Measurements from ENCODE around the gene HOXB5.

DNA sequence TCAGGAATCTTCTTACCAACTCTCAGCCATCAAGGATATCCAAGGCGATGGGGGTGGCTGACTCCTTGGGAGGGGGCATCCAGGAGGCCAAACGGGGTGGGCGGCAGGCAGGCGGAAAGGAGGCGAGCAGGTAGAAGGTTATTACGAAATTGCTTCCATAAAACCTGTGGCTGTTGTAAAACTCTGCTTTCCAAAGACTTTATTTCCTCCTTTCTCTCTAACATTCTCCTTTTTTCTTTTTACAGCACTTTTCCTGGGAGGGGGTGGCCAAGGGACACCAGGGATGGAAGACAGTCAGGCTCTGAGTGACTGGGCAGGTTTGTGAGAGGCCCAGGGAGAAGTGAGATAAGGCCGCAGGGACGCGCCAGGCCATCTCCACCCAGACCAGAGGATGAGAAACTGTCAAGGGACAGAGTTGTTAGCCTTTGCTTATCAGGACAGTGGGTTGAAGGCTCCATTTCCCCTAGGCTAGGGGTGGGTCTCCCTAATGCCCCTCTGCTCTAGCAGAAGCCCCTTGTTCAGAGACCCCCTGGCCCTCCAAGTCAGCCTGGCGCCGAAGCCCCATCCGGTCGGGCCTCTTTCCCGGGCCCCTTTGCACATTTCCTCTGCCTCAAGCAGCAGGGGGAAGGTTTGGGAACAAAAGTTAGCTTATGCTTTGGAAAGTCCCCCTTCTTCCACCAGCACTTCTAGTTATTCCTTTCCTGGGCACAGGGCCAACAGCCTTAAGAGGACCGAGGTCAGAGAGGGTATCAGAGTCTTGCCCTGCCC lies 37.5 kb upstream of the HOXB5 start:
- TF ChIP-seq CTCF (IDR thresholded peaks at IDR 0.05 in 2 of 3, conservative IDR thresholded peaks at IDR 0.05 in 1 of 3; ENCODE audit: borderline replicate concordance in 1 of 3, insufficient read depth in 1 of 3, low read depth in 2 of 3, low read length in 2 of 3) = no peak
- TF ChIP-seq ZNF274 (IDR thresholded peaks at IDR 0.05; ENCODE audit: low read depth, low read length) = no peak
- TF ChIP-seq POLR2A (IDR thresholded peaks at IDR 0.05; ENCODE audit: borderline replicate concordance, extremely low read depth, insufficient read depth, insufficient read length) = no peak
- no peak for TF ChIP-seq RAD21 (IDR thresholded peaks at IDR 0.05; ENCODE audit: low read depth)
- TF ChIP-seq SRF (IDR thresholded peaks at IDR 0.05; ENCODE audit: low read depth) = no peak
- no peak for TF ChIP-seq EZH2phosphoT487 (IDR thresholded peaks at IDR 0.05; ENCODE audit: borderline replicate concordance)
- no peak for TF ChIP-seq ELF1 (IDR thresholded peaks at IDR 0.05; ENCODE audit: borderline replicate concordance, low read depth)
- TF ChIP-seq EZH2 (IDR thresholded peaks at IDR 0.05) = no peak
- no peak for TF ChIP-seq SP1 (IDR thresholded peaks at IDR 0.05; ENCODE audit: low read depth)
- TF ChIP-seq SIN3A (IDR thresholded peaks at IDR 0.05; ENCODE audit: low read depth) = no peak
- TF ChIP-seq, protein P1, sequence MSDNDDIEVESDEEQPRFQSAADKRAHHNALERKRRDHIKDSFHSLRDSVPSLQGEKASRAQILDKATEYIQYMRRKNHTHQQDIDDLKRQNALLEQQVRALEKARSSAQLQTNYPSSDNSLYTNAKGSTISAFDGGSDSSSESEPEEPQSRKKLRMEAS (IDR thresholded peaks at IDR 0.05) = no peak

Measured in HCT116 (cell line).